Activated B cell treated with CpG ODN at 0.5 μM for 24 hours (primary cell): ENCODE measurements around the gene TMEM222. TPM values are rescaled to one million over a fixed set of nuclear protein-coding genes. Genes with fewer than 3 reads are reported as not detected.

Experiments used
- ATAC-seq: fragments of 200-7000 bp; cut with Tn5 transposase; one replicate; pipeline ENCODE4 v1.10.0; 2021; ENCODE audit warnings: low read depth, mild to moderate bottlenecking, moderate library complexity
- CTCF ChIA-PET: fragments of 350-600 bp; sonication (Branson Sonifier 250); formaldehyde crosslinking; loops from one replicate; lab custom pipeline; 2021; ENCODE audit warnings: antibody characterized with exemption; lab: Charles Lee
- POLR2A ChIA-PET: fragments of 350-600 bp; sonication (Branson Sonifier 250); formaldehyde crosslinking; loops from one replicate; lab custom pipeline; 2021; ENCODE audit warnings: antibody characterized with exemption; lab: Charles Lee
- DNase-seq: peaks from one replicate; pipeline ENCODE4 v3.0.0; 2022
- H3K27ac Mint-ChIP-seq: one replicate; pipeline ENCODE4 v1.8.0; 2020; ENCODE audit warnings: mixed read lengths
- H3K27me3 Mint-ChIP-seq: one replicate; pipeline ENCODE4 v1.8.0; 2021; ENCODE audit warnings: mixed read lengths
- H3K36me3 Mint-ChIP-seq: one replicate; pipeline ENCODE4 v1.8.0; 2021; ENCODE audit warnings: low read depth, mixed read lengths
- H3K4me1 Mint-ChIP-seq: one replicate; pipeline ENCODE4 v1.8.0; 2021; ENCODE audit warnings: mixed read lengths
- H3K4me3 Mint-ChIP-seq: one replicate; pipeline ENCODE4 v1.8.0; 2020; ENCODE audit warnings: mild to moderate bottlenecking, mixed read lengths
- H3K9me3 Mint-ChIP-seq: one replicate; pipeline ENCODE4 v1.8.0; 2020; ENCODE audit warnings: mixed read lengths
- CTCF ChIP-seq: fragments of 200-600 bp; IDR thresholded peaks from one replicate; pipeline ENCODE4 v1.8.0; 2022; ENCODE audit warnings: antibody characterized with exemption, mild to moderate bottlenecking
- intact Hi-C: fragments of 100-400 bp; cut with micrococcal nuclease; formaldehyde crosslinking; loops from one replicate; pipeline ENCODE4 v1.15.1; 2024
- total RNA-seq: library from RNA; stranded (reverse); gene quantifications from 2 replicates; pipeline ENCODE4 v1.2.3, GENCODE V29; 2022

TMEM222 gene
- total RNA-seq, 1 donor from 2014 or later: 43.0 TPM

- ATAC-seq (no peak), DNase-seq (no peak)
- POLR2A ChIA-PET: interaction anchor here (0.7 to 1.4 kb wide), 2 partner anchors 18 to 92 kb away, joined by 3 to 8 read pairs; partner anchors contain the start of gene TMEM222
- intact Hi-C loops: no loop called here
- CTCF ChIA-PET: interaction anchor here (5.1 to 9.3 kb wide), 2 partner anchors 84 to 360 kb away, joined by 24 to 171 read pairs; partner anchors contain the start of genes CD164L2 and GPR3
- Mint-ChIP-seq H3K27ac (no peak overlapping the region), H3K27me3 (no peaks in the 10 kb centered on the region), H3K36me3 (peaks cover 66% of the 10 kb centered on the region), H3K4me3 (no peak overlapping the region), H3K9me3 (no peaks in the 10 kb centered on the region), H3K4me1 (peaks cover 3% of the 10 kb centered on the region)
- TF ChIP-seq CTCF: no peak
Measured at GRCh38 chr1:27303509-27303908, 18.5 kb upstream of the TMEM222 start.

DNA sequence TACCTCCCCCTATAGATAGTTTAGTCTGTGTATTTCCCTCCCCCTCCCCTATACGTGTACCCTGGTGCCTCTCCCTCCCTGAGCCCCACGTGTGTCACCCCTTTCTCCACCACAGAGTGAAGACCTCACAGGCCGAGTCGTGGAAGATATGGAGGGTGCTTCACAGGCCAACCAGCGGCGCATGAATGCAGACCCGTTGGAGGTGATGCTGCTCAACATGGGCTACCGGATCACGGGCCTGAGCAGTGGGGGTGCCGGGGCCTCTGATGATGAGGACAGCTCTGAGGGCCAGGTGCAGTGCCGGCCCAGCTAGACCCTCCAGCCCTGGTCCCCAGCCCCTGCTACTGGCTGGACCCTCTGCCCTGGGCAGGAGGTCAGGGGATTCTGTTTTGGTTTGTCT is 15.9 kb upstream of the TMEM222 start:
- DNase-seq (no peak), ATAC-seq (no peak)
- Mint-ChIP-seq H3K36me3 (peaks cover 59% of the 10 kb centered on the region), H3K27me3 (no peaks in the 10 kb centered on the region), H3K9me3 (no peaks in the 10 kb centered on the region), H3K4me3 (no peak overlapping the region), H3K4me1 (no peaks in the 10 kb centered on the region), H3K27ac (no peak overlapping the region)
- CTCF ChIA-PET: interaction anchor here (2.0 kb wide), 1 partner anchor 9 kb away, joined by 8 read pairs; no protein-coding TSS in a partner anchor
- intact Hi-C loops: no loop called here
- POLR2A ChIA-PET: no interaction called here
- no peak for TF ChIP-seq CTCF

DNA sequence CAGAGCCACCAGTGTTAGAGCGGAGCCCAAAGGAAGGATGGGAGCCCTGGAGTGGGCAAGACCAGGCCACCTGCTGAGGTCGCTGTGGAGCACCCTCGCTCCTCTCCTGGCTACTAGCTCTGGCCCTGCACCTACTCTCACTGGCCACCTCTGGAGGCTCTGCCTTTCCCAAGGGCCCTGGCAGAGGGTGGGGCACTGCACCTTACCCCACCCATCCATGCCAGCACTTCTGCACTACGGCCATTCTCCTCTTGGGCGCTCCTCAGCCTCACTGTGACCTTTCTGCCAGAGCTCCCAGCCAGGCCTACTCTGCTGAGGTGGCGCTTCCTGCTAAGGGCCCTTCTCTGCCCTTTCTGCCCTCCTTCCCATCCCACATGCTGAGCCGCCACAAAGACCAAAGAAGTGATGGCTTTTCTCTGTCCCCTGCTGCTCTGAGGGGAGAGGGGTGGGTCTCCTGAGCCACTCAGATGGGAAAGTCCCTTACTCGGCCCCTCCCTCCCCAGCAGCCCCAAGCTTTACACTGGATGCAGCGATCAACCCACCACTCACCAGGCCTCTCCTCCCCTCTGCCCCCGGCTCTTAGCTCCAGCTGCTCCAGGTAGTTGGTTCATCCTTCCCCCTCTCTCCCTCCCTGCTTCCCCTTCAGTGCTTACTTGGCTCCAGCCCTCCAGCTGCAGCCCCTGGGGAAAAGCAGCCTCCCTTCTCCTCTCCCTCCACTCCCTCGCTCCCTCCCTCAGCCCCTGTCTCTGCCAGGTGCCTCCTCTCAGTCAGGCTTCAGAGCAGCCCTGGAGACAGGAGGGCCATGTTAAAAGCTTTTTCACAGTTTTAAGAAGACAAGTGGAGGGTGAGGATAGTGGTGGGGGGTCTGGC is 14.8 kb upstream of the TMEM222 start:
- H3K36me3 Mint-ChIP-seq: peaks cover 54% of the 10 kb centered on the region
- no peaks in the 10 kb centered on the region for H3K4me1 Mint-ChIP-seq
- H3K4me3 Mint-ChIP-seq: no peak overlapping the region
- ATAC-seq (no peak), DNase-seq (no peak)
- CTCF ChIA-PET: interaction anchor here (1.3 to 2.0 kb wide), 4 partner anchors 10 to 81 kb away, joined by 3 to 8 read pairs (median 4); no protein-coding TSS in a partner anchor
- TF ChIP-seq CTCF: no peak
- no peaks in the 10 kb centered on the region for H3K27me3 Mint-ChIP-seq
- intact Hi-C loops: no loop called here
- no peak overlapping the region for H3K27ac Mint-ChIP-seq
- H3K9me3 Mint-ChIP-seq: no peaks in the 10 kb centered on the region
- POLR2A ChIA-PET: interaction anchor here (0.6 kb wide), 1 partner anchor 144 kb away, joined by 4 read pairs; no protein-coding TSS in a partner anchor

GRCh38 chr1:27307874-27308598 is 13.9 kb upstream of the TMEM222 start:
- POLR2A ChIA-PET: interaction anchor here (0.6 to 0.7 kb wide), 2 partner anchors 145 to 764 kb away, joined by 4 to 9 read pairs; no protein-coding TSS in a partner anchor
- peaks cover 49% of the 10 kb centered on the region for H3K36me3 Mint-ChIP-seq
- no peak for TF ChIP-seq CTCF
- H3K4me3 Mint-ChIP-seq: no peak overlapping the region
- no peaks in the 10 kb centered on the region for H3K4me1 Mint-ChIP-seq
- no peak overlapping the region for H3K27ac Mint-ChIP-seq
- H3K27me3 Mint-ChIP-seq: no peaks in the 10 kb centered on the region
- intact Hi-C loops: no loop called here
- DNase-seq (no peak), ATAC-seq (no peak)
- H3K9me3 Mint-ChIP-seq: no peaks in the 10 kb centered on the region
- CTCF ChIA-PET: interaction anchor here (1.3 to 2.0 kb wide), 5 partner anchors 11 to 206 kb away, joined by 3 to 8 read pairs (median 4); no protein-coding TSS in a partner anchor
